SJSA1 (cell line): Measurements from ENCODE around the gene ZGRF1. TPM values are rescaled to one million over a fixed set of nuclear protein-coding genes. Genes with fewer than 3 reads are reported as not detected.

Experiments
- DNase-seq, 2 experiments: peaks; one replicate each; pipeline ENCODE4 v3.0.0-alpha.2; 2015 to 2020; ENCODE audit warnings: low spot score in 2 of 2, low read depth in 1 of 2
- H3K27ac ChIP-seq: fragments of 250-450 bp; sonication (Bioruptor Pico); 2 replicates; pipeline ENCODE4 v1.5.1; 2020; ENCODE audit warnings: mild to moderate bottlenecking, moderate library complexity
- H3K27me3 ChIP-seq: fragments of 250-450 bp; sonication (Bioruptor Pico); replicated peaks from 2 replicates; pipeline ENCODE4 v1.5.1; 2020; ENCODE audit warnings: mild to moderate bottlenecking, moderate library complexity
- H3K36me3 ChIP-seq: fragments of 250-450 bp; sonication (Bioruptor Pico); 2 replicates; pipeline ENCODE4 v1.5.1; 2020; ENCODE audit warnings: mild to moderate bottlenecking
- H3K4me1 ChIP-seq: fragments of 250-450 bp; sonication (Bioruptor Pico); replicated peaks from 2 replicates; pipeline ENCODE4 v1.6.1; 2021; ENCODE audit warnings: mild to moderate bottlenecking
- H3K4me3 ChIP-seq: fragments of 250-450 bp; sonication (Bioruptor Pico); 2 replicates; pipeline ENCODE4 v1.5.1; 2020; ENCODE audit warnings: mild to moderate bottlenecking
- H3K9me3 ChIP-seq: fragments of 250-450 bp; sonication (Bioruptor Pico); replicated peaks from 2 replicates; pipeline ENCODE4 v1.5.1; 2020; ENCODE audit warnings: mild to moderate bottlenecking
- total RNA-seq: library from RNA; depleted of rRNA; stranded (reverse); fragments of >200 nt; shearing (Covaris generic); gene quantifications from 2 replicates; pipeline ENCODE4 v1.2.3, GENCODE V29; 2014

The ZGRF1 gene
- total RNA-seq, 1 experiment from 2014 or later: 22.3 TPM

DNA sequence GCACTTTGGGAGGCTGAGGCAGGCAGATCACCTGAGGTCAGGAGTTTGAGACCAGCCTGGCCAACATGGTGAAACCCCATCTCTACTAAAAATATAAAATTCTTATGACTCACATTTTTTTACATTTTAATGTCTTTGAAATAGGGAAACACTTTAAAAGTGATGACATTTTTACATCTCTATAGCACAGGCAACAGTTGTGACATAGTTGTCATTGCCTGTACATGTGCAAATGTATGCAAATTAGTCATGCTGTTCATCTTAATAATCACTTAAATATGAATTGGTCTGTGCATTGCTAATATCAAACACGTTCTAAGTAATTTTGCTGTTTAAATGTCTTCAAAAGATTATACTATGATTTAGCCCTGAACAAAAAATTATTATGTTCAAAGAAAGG, 41.7 kb downstream of the ZGRF1 start:
- no peaks in the 10 kb centered on the region for H3K27me3 ChIP-seq
- no peaks in the 10 kb centered on the region for H3K4me1 ChIP-seq
- no peak overlapping the region for H3K27ac ChIP-seq
- no peak for DNase-seq
- H3K36me3 ChIP-seq: no peaks in the 10 kb centered on the region
- H3K4me3 ChIP-seq: no peak overlapping the region
- no peaks in the 10 kb centered on the region for H3K9me3 ChIP-seq

DNA sequence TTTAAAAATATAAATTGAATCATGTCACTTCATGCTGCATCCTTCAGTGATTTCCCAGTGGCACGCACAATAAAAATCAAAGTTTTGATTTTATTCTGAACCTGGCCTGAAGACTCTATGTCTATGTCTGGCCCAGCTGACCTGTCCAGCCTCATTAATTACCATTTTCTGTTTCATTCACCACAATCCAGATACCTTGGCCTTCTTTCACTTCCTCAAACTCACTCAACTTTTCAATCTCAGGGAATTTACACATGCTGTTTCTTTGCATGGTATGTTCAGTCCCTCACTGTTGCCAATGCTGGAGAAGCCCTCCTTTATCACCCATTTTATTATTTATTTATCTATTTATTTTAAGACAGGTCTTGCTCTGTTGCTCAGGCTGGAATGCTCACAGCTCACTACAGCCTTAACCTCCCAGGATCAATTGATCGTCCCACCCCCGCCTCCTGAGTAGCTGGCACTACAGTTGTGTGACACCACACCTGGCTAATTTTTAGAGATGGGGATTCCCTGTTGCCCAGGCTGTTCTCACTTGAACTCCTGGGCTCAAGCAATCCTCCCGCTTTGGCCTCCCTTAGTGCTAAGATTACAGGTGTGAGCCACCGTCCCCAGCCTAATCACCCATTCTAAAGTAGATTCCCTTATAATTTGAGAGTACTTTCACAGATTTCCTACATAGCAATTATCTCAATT, 43.1 kb downstream of the ZGRF1 start:
- Histone ChIP-seq H3K36me3 (no peaks in the 10 kb centered on the region), H3K27ac (no peak overlapping the region), H3K4me1 (peaks cover 8% of the 10 kb centered on the region; the same call in 1 of the 2 replicates), H3K4me3 (no peak overlapping the region), H3K9me3 (no peaks in the 10 kb centered on the region), H3K27me3 (no peaks in the 10 kb centered on the region)
- DNase-seq: no peak

DNA sequence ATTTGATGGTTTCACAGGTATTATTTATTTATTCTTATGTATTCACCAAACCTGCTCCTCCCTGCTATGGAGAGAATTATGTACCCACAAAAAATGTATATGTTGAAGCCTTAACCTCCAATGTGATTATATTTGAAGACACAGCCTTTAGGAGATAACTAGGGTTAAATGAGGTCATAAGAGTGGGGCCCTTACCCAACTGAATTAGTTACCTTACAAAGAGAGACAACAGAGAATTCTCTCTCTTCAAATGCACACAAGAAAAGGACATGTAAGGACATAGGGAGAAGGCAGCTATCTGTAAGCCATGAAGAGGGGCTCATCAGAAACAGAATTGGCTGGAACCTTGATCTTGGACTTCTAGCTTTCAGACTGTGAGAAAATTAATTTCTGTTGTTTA, 44.0 kb downstream of the ZGRF1 start:
- Histone ChIP-seq H3K4me3 (no peak overlapping the region), H3K4me1 (peaks cover 8% of the 10 kb centered on the region; the same call in 1 of the 2 replicates), H3K27ac (no peak overlapping the region), H3K9me3 (no peaks in the 10 kb centered on the region), H3K27me3 (no peaks in the 10 kb centered on the region), H3K36me3 (no peaks in the 10 kb centered on the region)
- no peak for DNase-seq

DNA sequence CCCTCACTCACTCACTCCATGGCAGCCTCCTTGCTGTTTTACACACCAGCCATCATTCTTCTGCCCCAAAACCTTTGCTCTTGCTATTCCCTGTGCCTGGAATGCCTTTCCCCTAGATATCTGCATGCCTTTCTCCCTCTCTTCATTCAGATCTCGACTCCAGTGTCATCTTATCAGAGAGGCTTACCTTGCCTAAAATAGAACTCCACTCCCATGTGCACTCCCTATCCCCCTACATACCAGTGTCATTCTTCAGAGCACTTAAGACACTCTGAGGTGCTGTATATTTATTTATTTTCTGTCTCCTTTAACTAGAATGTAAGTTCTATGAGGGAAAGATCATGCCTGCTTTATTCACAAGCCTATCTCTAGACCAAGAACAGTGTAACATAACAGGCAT, 45.1 kb downstream of the ZGRF1 start:
- Histone ChIP-seq H3K27me3 (no peaks in the 10 kb centered on the region), H3K4me3 (no peak overlapping the region), H3K9me3 (no peaks in the 10 kb centered on the region), H3K36me3 (peaks cover 4% of the 10 kb centered on the region; the same call in 1 of the 2 replicates), H3K27ac (no peak overlapping the region), H3K4me1 (peaks cover 8% of the 10 kb centered on the region; the same call in 1 of the 2 replicates)
- DNase-seq: no peak

DNA sequence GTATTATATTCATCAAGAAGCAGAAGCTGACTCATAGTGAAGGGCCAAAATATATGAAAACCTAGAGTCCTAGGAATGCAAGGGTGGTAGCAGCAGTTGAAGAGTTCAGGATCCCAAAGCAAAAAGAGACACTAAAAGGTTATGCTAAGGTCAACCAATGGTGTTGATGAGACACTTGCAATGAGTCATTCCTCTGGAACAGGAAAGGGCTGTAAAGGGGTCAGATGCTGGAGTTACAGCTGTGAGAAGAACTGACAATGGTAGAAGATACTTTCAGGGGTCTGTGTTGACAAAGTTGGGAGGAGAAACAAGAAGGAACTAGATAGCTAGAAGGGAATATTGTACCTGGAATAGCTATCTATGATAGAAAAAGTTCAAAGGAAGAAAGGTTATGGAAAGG, 47.5 kb downstream of the ZGRF1 start:
- peaks cover 4% of the 10 kb centered on the region; the same call in 1 of the 2 replicates for H3K36me3 ChIP-seq
- DNase-seq: peak in 1 of 2 experiments; percentile 12
- no peaks in the 10 kb centered on the region for H3K27me3 ChIP-seq
- no peak overlapping the region for H3K4me3 ChIP-seq
- no peak overlapping the region for H3K27ac ChIP-seq
- peaks cover 8% of the 10 kb centered on the region; the same call in 1 of the 2 replicates for H3K4me1 ChIP-seq
- H3K9me3 ChIP-seq: no peaks in the 10 kb centered on the region

DNA sequence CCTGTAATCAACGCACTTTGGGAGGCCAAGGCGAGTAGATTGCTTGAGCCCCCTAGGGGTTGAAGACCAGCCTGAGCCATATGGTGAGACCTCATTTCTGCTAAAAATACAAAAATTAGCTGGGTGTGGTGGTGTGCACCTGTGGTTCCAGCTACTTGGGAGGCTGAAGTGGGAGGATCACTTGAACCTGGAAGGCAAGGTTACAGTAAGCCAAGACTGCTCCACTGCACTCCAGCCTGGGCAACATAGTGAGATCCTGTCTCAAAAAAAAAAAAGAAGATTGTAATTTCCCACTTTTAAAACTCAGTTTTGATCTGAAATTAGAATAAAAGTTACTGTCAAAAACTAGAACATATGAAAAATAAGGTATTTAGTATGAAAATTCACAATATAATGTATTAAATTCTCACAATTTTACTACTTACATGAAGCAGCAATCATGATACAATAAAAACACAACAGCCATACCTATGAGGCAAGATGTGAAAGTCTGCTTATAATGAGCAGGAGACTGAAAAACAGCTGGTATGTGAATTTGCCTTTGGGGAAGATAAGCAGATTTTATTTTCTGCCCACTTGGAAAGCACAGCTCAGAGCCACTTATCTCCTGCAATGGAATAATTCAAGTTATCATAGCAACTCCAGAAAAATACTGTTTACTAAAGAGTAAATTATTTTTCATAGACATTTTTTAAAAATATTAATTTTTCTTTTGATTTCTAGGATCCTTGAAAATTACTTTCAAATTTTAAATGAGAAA, 50.6 kb downstream of the ZGRF1 start:
- H3K9me3 ChIP-seq: no peaks in the 10 kb centered on the region
- peaks cover 12% of the 10 kb centered on the region; the same call in 1 of the 2 replicates for H3K36me3 ChIP-seq
- no peaks in the 10 kb centered on the region for H3K27me3 ChIP-seq
- no peak overlapping the region for H3K4me3 ChIP-seq
- no peak overlapping the region for H3K27ac ChIP-seq
- peaks cover 8% of the 10 kb centered on the region; the same call in 1 of the 2 replicates for H3K4me1 ChIP-seq
- DNase-seq: no peak

DNA sequence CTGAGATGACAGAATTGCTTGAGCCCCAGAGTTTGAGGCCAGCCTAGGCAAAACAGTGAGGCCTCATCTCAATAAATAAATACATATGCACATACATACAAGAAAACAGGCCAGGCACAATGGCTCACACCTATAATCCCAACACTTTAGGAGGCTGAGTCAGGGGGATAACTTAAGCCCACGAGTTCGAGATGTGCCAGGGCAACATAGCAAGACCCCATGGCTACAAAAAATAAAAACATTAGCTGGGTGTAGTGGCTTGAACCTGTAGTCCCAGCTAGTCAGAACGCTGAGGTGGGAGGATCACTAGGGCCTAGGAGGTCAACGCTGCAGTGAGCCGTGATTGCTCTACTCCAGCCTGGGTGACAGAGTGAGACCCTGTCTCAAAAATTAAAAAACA, 69.2 kb downstream of the ZGRF1 start:
- Histone ChIP-seq H3K36me3 (no peaks in the 10 kb centered on the region), H3K4me1 (no peaks in the 10 kb centered on the region), H3K9me3 (no peaks in the 10 kb centered on the region), H3K27ac (no peak overlapping the region), H3K4me3 (no peak overlapping the region), H3K27me3 (no peaks in the 10 kb centered on the region)
- no peak for DNase-seq

DNA sequence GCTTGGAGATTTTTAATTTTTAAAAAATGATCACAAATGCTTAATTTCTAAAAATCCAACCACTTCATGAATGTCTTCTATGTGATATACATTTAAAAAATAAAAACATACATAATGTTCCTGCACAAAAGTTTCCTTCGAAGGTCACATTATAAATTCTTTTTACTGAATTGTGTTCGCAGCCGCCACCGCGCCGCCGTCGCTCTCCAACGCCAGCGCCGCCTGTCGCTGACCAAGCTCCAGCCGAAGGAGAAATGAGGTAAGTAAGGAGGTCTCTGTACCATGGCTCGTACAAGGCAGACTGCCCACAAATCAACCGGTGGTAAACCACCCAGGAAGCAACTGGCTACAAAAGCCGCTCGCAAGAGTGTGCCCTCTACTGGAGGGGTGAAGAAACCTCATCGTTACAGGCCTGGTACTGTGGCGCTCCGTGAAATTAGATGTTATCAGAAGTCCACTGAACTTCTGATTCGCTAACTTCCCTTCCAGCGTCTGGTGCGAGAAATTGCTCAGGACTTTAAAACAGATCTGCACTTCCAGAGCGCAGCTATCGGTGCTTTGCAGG, 71.9 kb downstream of the ZGRF1 start:
- H3K36me3 ChIP-seq: no peaks in the 10 kb centered on the region; the same call in 1 of the 2 replicates
- H3K4me3 ChIP-seq: no peak overlapping the region
- DNase-seq: no peak
- no peak overlapping the region for H3K27ac ChIP-seq
- H3K27me3 ChIP-seq: no peaks in the 10 kb centered on the region
- no peaks in the 10 kb centered on the region for H3K9me3 ChIP-seq
- H3K4me1 ChIP-seq: no peaks in the 10 kb centered on the region

DNA sequence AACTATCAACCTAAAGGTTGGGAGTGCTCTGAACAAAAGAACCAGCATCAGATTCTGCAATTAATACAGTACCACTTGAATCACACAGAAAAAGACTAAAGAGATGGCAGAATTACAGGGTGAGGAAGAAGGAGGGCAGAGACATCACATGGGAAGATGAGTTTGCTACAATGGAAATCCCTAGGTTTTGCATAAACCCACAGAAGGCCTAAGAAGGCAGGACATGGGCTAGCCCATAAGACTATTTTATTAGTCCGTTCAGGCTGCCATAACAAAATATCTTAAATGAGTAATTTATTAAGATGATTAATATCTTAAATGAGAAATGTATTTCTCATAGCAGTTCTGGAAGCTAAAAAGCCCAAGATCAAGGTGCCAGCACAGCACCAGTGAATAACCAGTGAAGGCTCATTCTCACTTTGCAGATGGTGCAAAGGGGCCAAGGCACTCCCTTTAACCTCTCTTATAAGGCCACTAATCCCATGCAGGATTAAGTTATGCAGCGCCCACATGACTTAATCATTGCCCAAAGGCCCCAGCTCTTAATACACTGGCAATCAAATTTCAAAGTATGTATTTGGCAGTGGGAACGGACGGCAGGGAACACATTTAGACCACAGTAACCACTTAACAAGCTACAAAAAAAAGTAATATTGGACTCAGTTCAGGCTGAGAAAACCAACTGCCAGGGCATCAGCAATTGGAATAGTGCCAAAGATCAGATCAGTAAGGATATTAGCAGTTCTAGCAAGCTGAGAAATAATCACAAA, 73.1 kb downstream of the ZGRF1 start:
- Histone ChIP-seq H3K9me3 (no peaks in the 10 kb centered on the region), H3K27me3 (no peaks in the 10 kb centered on the region), H3K27ac (no peak overlapping the region), H3K36me3 (no peaks in the 10 kb centered on the region; the same call in 1 of the 2 replicates), H3K4me1 (no peaks in the 10 kb centered on the region), H3K4me3 (no peak overlapping the region)
- no peak for DNase-seq

DNA sequence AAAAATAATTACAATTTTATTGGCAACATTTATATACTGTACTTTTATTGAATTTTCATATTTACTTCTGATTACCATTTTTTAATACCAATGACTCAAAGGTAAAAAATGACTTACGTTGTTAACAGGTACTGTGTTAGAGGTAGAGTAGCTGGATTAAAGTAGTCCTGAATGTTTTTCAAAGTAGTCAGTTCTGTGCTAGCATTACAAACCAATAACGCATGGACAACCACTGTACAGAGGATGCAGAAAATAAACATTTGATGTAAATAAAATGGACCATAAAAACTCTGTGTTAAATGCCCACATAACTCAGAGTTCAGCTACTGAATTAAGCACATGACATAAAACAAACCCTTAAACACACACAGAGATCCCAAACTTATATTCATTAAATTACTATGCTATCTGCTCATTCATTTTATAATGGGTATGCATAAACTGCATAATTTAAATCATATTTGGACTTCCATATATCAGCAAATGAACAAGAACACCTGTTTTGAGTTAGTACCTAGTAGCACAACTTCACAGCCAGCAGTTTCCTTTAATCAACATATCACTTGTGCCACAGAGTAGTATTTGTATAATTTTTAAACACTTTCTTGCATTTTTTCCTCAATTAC, 74.3 kb downstream of the ZGRF1 start:
- no peak overlapping the region for H3K4me3 ChIP-seq
- H3K36me3 ChIP-seq: no peaks in the 10 kb centered on the region; the same call in 1 of the 2 replicates
- DNase-seq: no peak
- no peaks in the 10 kb centered on the region for H3K9me3 ChIP-seq
- no peak overlapping the region for H3K27ac ChIP-seq
- no peaks in the 10 kb centered on the region for H3K4me1 ChIP-seq
- H3K27me3 ChIP-seq: no peaks in the 10 kb centered on the region

DNA sequence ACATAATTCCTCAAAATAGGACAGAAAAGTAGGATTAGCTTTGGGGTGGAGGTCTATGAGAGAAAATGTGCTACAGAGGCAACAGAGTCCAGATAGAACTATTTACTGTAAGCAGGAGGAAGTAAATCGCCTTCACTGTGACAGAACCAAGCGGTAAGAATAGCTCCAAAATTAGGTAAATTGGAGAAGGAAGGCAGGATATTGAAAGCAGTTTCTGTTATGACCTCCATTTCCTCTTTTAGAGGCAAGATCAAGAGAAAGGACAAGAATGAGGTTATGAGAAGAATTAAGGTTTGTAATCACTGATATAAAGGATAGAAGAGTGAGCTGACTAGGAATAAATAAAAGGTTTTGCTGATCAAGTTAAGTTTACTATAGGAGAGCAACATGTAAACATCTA, 76.6 kb downstream of the ZGRF1 start:
- no peak overlapping the region for H3K27ac ChIP-seq
- no peaks in the 10 kb centered on the region for H3K27me3 ChIP-seq

DNA sequence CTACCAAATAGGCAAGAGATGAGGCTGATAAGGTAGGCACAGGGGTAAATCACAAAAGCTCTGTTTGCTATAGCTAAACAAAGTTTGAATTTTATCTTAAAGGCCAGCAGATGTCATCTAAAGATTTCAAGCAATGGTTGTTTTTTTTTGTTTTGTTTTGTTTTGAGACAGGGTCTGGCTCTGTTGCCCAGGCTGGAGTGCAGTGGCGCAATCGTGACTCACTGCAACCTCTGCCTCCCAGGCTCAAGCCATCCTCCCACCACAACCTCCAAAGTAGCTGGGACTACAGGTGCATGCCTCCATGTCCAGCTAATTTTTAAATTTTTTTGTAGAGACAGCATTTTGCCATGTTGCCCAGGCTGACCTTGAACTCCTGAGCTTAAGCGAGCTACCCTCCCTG, 77.7 kb downstream of the ZGRF1 start:
- Histone ChIP-seq H3K4me3 (no peak overlapping the region), H3K9me3 (no peaks in the 10 kb centered on the region), H3K27me3 (no peaks in the 10 kb centered on the region), H3K36me3 (peaks cover 3% of the 10 kb centered on the region), H3K27ac (no peak overlapping the region), H3K4me1 (no peaks in the 10 kb centered on the region)
- DNase-seq: no peak

More for the DNA sequence above, 76.6 kb downstream of the ZGRF1 start:
- Histone ChIP-seq H3K36me3 (no peaks in the 10 kb centered on the region; the same call in 1 of the 2 replicates), H3K4me1 (no peaks in the 10 kb centered on the region), H3K9me3 (no peaks in the 10 kb centered on the region), H3K4me3 (no peak overlapping the region)
- no peak for DNase-seq
